NCI-H2029 treated with DMSO at 0.1 percent for 48 hours (cell line): ENCODE data around the gene SIL1.
"Not testable (repeated sequence)": the region's sequence is repeated elsewhere in the genome, so short reads cannot be mapped to it uniquely, and the experiment has no call there.

Experiments used
- DNase-seq: peaks from one replicate; lab custom pipeline; 2025; lab: John Stamatoyannopoulos, UW

SIL1 gene

DNA sequence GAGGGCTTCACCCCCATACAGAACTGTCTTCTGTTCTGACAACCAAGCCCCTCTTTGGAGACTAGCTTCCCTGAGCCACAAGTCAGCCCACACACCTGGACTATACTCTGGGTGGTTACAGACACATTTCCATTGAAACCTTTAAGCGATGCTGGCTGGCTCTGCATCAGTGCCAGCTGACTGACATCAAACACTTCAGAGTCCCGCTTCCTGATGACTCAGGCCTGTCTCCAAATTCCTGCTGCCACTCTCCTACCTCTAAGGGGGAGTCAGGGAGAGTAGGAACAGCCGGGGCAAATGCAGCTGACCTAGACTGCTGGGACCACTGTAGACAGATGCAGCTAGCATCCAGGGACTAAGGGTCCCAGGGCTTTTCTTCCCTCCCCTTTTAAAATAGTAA, 59.4 kb downstream of the SIL1 start:
- DNase-seq = peak; percentile 84

- no peak for DNase-seq
These were observed 60.1 kb downstream of the SIL1 start for GRCh38 chr5:139138109-139138508.

DNA sequence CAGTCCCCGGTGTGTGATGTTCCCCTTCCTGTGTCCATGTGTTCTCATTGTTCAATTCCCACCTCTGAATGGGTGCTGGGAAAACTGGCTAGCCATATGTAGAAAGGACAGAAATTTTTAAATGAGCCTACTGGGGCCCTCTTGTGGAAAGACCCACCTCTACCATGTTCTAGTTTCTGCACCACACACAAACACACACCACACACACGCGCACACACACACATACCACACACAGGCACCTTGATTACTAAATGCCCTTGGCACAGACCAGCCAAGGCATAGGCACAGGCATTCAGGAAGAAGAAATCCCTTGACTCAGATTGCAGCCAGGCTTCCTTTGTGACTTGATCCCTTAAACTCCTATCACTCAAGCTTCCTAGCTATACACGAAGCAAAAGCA, 60.5 kb downstream of the SIL1 start:
- peak; percentile 83 for DNase-seq

DNA sequence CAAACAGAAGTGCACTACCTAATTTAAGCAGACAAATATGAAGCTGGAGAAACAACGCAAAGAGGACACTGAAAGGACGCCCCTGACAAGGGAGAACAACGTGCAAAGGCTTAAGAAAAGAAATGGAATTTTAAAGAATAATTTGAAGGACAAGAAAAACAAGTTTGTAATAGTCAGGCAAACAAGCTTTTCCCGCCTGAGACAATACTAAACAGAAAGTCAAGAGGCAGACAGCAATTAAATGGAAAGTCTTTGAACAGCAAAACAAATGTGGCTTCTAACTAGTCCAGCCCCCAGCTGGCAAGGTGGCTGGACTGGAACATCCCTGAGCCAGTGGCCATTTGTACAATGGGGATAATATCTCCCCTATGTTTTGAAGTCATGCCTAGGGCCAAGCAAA, 63.3 kb downstream of the SIL1 start:
- DNase-seq = peak; percentile 89

GRCh38 chr5:139133282-139133681, 64.9 kb downstream of the SIL1 start:
- peak; percentile 92 for DNase-seq

- DNase-seq = no peak
These were observed 65.7 kb downstream of the SIL1 start for GRCh38 chr5:139132515-139132914.

DNA sequence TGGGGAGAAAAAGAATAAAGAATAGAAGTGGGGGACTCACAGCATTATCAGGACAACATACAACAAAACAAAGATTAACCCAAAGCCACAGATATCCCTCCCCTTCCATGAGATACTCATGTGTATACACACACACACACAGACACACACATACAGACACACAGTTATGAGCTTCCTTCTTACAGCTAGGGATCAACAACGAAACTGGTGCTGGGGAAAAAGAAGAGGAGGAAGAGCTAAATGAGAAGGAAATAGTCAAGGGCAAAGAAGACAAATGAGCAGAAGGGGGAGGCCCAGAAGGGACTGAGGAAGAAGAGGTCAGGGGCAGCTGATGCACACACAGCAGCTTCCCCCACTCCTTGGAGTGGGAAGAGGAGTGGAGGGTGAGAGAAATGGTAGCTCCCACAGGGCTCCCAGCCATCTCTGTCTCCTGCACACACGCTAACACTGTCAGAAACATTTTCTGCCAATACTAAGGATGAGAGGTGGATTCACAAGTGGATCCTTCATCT, 66.2 kb downstream of the SIL1 start:
- DNase-seq = no peak

DNA sequence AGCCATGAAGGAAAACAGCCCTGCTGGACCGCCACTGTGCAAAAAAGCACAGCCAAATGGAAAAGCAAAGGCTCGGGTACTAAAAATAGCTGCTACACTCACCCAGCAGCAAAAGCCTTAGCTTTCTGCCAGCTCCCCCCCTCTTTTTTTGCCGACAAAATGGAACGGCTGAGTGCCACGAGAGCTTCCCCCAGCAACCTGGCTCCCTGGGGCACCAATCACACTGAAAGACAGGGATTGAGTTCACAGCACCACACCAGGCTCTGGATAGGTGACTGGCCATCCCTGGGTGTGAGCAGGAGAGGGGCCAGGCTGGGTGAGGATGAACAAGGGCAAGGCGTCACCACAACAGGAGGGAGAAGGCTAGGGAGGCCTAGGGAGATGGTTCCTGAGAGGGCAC, 66.7 kb downstream of the SIL1 start:
- no peak for DNase-seq

DNA sequence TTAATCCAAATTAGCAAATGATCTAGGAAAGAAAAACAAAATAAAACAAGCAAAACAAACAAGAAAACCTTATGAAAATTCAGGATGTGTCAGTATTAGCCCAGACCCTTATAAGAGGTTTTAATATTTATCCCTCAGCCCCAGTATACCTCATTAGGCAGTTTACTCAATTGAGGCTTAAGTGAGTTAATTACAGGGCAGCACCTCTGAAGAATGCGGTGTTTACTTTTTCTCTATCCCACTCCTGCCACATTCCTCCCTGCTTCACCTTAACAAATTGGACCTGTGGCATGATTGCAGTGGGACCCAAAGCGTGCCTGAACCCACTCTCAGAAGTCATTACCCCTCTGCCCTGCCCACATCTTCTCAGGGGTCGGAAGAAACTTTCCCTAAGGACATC, 67.1 kb downstream of the SIL1 start:
- no peak for DNase-seq

DNA sequence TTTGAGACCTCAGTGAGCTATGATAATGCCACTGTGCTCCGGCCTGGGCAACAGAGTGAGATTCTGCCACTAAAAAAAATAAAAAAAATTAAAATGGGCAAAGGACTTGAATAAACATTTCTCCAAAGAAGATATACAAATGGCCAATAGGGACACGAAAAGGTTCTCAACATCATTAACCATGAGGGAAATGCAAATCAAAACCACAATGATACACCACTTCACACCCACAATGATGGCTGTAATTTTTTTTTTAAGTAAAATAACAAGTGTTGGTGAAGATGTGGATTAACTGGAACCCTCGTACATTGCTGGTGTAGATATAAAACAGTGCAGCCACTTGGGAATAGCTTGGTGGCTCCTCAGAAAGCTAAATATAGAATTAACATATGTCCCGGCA, 68.0 kb downstream of the SIL1 start:
- DNase-seq = no peak

GRCh38 chr5:139126711-139127111, 71.5 kb downstream of the SIL1 start:
- no peak for DNase-seq

GRCh38 chr5:139125991-139126390, 72.2 kb downstream of the SIL1 start:
- DNase-seq = no peak

DNA sequence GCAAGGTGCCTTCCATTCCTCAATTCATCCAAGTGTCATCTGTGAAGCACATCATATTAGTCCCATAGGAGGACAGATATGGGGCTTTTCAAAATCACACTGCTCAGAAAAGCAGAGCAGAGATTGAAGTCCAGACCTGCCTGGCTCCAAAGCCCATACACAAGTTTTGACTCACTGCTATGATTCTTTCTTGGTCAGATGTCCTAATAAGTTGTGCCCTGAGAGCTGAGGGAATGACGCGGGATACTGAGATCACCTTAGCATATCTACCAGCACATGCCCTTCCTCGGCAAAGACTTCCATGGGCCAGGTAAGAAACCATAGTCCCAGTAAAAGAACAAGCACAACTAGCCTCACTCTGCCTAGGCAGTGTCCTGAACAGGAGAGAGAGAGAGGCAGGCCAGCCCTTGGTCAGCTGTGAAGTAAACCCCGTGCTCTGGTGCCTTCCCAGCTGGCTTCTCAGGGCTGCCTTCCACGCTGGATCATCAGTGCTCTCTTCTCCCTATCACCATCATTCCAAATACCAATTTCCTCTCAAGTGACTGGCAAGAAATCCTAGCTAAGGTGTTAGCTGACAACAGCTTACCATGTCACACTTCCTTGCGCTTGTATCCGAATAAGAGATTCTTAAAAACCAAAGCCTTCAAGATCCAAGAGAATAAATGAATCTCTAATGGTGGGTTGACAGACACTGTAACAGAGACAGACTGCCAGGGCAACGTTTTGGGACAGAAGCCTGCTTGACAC, 73.2 kb downstream of the SIL1 start:
- no peak for DNase-seq

- DNase-seq = no peak
These were observed 77.0 kb downstream of the SIL1 start for GRCh38 chr5:139121120-139121519.

GRCh38 chr5:139120521-139120920, 77.6 kb downstream of the SIL1 start:
- DNase-seq = no peak

- DNase-seq = no peak
These were observed 79.4 kb downstream of the SIL1 start for GRCh38 chr5:139118804-139119203.

GRCh38 chr5:139117342-139117884, 80.8 kb downstream of the SIL1 start:
- no peak for DNase-seq

DNA sequence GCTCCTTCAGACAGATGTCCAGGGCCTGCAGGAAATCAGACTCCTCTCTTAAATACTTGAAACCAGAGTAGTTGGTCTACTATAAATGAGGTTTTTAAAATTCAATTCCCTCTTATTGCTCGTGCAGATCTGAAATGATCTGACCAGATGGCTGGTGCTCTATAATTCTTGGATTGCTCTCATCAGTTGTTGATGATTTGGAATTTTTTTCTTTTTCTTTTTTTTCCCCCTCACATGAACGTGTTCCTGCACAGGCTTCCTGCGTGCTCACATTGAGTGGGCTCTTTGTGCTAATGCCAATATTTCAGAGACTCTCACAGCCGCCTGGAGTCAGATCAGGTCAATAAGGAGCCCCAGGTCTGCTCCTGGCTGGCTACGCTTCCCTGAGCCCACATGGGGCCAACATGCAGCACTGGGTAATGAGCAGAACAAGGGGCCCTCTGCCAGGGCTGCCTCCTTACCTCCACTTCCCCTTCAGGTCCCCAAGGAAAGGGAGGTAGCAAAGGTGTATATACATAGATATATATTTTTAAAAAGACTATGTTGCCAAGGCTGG, 82.0 kb downstream of the SIL1 start:
- DNase-seq = peak; percentile 73

- no peak for DNase-seq
These were observed 84.3 kb downstream of the SIL1 start for GRCh38 chr5:139113892-139114291.

GRCh38 chr5:139112362-139112761, 85.8 kb downstream of the SIL1 start:
- not testable (repeated sequence) for DNase-seq

- no peak for DNase-seq
These were observed 87.5 kb downstream of the SIL1 start for GRCh38 chr5:139110526-139111168.

DNA sequence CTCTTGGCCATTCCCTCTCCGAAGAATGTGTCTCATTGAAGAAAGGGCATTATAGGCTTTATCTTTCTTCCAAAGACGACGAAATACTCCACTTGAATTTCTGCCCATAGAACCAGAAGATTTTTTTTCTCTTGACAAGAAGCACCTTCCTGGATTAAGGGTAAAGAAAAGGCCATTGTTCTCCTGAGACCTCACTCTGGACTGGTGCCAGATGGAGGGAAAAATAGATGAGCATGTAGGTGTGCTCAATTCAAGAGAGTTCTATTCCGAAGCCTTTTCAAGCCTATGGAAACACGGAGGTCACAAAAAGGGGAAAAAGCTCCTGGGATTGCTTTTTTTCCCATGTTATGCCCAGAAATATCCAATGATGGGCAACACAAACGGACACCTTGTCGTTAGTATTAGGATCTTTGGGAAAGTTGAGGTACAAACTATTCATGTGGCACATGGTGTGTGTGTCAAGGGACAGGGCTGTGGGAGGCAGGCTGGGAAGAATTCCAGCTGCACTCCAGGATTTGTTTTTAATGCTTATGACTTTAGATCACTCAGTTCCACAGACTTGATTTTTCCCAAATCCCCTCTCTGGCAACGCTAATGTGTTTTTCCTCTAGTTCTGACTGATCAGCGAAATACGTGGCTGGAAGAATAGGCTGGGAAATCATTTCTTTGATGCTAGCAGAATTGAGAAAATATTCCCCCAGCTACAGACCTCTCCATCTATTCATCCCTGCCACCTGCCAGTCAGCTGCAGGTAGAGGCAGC, 89.9 kb downstream of the SIL1 start:
- peak; percentile 83 for DNase-seq
